Mesenchymal stem cell (in vitro differentiated cells and primary cell): Measurements from ENCODE around the gene POM121.
"Not testable (repeated sequence)": the region's sequence is repeated elsewhere in the genome, so short reads cannot be mapped to it uniquely, and the experiment has no call there.

Experiments
- DNase-seq: peaks from one replicate; pipeline ENCODE4 v3.0.0-alpha.2; 2013
- H2AFZ ChIP-seq: one replicate; pipeline ENCODE4 v1.6.1; 2013; ENCODE audit warnings: low read depth, mild to moderate bottlenecking, control low read depth, inconsistent platforms, low read length, moderate library complexity
- H2AK5ac ChIP-seq: 2 replicates; pipeline ENCODE4 v1.6.1; 2013; ENCODE audit warnings: low read length, moderate library complexity, mild to moderate bottlenecking, inconsistent platforms; ENCODE audit not compliant: severe bottlenecking
- H2BK120ac ChIP-seq: one replicate; pipeline ENCODE4 v1.6.1; 2013; ENCODE audit warnings: low read depth, mild to moderate bottlenecking, inconsistent platforms, low read length, moderate library complexity
- H2BK12ac ChIP-seq, 2 experiments: one replicate each; pipeline ENCODE4 v1.6.1; 2013; ENCODE audit warnings: inconsistent platforms in 2 of 2, low read length in 2 of 2, mild to moderate bottlenecking in 2 of 2, moderate library complexity in 2 of 2, control low read depth in 1 of 2
- H2BK15ac ChIP-seq: one replicate; pipeline ENCODE4 v1.6.1; 2013; ENCODE audit warnings: mild to moderate bottlenecking, low read depth, inconsistent platforms; ENCODE audit not compliant: poor library complexity, severe bottlenecking
- H2BK5ac ChIP-seq: 2 replicates; pipeline ENCODE4 v1.6.1; 2013; ENCODE audit warnings: low read depth, mild to moderate bottlenecking, low read length, control low read depth, inconsistent platforms; ENCODE audit not compliant: poor library complexity, severe bottlenecking
- H3K14ac ChIP-seq, 2 experiments: one replicate each; pipeline ENCODE4 v1.6.1; 2013; ENCODE audit warnings: inconsistent platforms in 2 of 2, low read length in 2 of 2, control low read depth in 1 of 2, mild to moderate bottlenecking in 1 of 2, moderate library complexity in 1 of 2
- H3K18ac ChIP-seq, 2 experiments: one replicate each; pipeline ENCODE4 v1.6.1; 2013; ENCODE audit warnings: inconsistent platforms in 2 of 2, low read length in 2 of 2, control low read depth in 1 of 2, low read depth in 1 of 2, mild to moderate bottlenecking in 1 of 2
- H3K23ac ChIP-seq, 2 experiments: one replicate each; pipeline ENCODE4 v1.6.1; 2013; ENCODE audit warnings: inconsistent platforms in 2 of 2, low read length in 2 of 2, mild to moderate bottlenecking in 2 of 2, moderate library complexity in 2 of 2, control low read depth in 1 of 2
- H3K27ac ChIP-seq: 2 replicates; pipeline ENCODE4 v1.5.1; 2013; ENCODE audit warnings: mild to moderate bottlenecking, moderate library complexity, low read length, control low read depth, inconsistent platforms; ENCODE audit not compliant: poor library complexity, severe bottlenecking
- H3K27me3 ChIP-seq, 2 experiments: 2 replicates each; pipeline versions ENCODE4 v1.6.1 to v1.7.0; 2013; ENCODE audit warnings: low read length in 2 of 2, mild to moderate bottlenecking in 2 of 2, moderate library complexity in 2 of 2, control low read depth in 1 of 2, inconsistent platforms in 1 of 2; ENCODE audit not compliant: control insufficient read depth in 1 of 2, insufficient read depth in 1 of 2
- H3K36me3 ChIP-seq, 2 experiments: 2 replicates each; pipeline versions ENCODE4 v1.6.1 to v1.7.0; 2013; ENCODE audit warnings: low read length in 2 of 2, control low read depth in 1 of 2, inconsistent platforms in 1 of 2, low read depth in 1 of 2, mild to moderate bottlenecking in 1 of 2; ENCODE audit not compliant: insufficient read depth in 2 of 2, control insufficient read depth in 1 of 2
- H3K4ac ChIP-seq, 2 experiments: one replicate each; pipeline ENCODE4 v1.6.1; 2013; ENCODE audit warnings: inconsistent platforms in 2 of 2, low read length in 2 of 2, mild to moderate bottlenecking in 2 of 2, moderate library complexity in 2 of 2, control low read depth in 1 of 2, low read depth in 1 of 2
- H3K4me1 ChIP-seq: 2 replicates; pipeline ENCODE4 v1.6.1; 2013; ENCODE audit warnings: low read depth, low read length, control low read depth; ENCODE audit not compliant: control insufficient read depth, insufficient read depth
- H3K4me2 ChIP-seq: 2 replicates; pipeline ENCODE4 v1.6.1; 2013; ENCODE audit warnings: low read length, mild to moderate bottlenecking, inconsistent platforms; ENCODE audit not compliant: poor library complexity, severe bottlenecking
- H3K4me3 ChIP-seq, 2 experiments: 2 replicates each; pipeline versions ENCODE4 v1.5.1 to v1.7.0; 2013; ENCODE audit warnings: low read length in 2 of 2, mild to moderate bottlenecking in 2 of 2, control low read depth in 1 of 2, low read depth in 1 of 2; ENCODE audit not compliant: insufficient read depth in 1 of 2
- H3K79me1 ChIP-seq: replicated peaks from 2 replicates; pipeline ENCODE4 v1.6.1; 2013; ENCODE audit warnings: mild to moderate bottlenecking, control low read depth, low read length, inconsistent platforms; ENCODE audit not compliant: poor library complexity, severe bottlenecking
- H3K9ac ChIP-seq: 2 replicates; pipeline ENCODE4 v1.7.0; 2013; ENCODE audit warnings: mild to moderate bottlenecking, low read length, moderate library complexity
- H3K9me3 ChIP-seq: 2 replicates; pipeline ENCODE4 v1.7.0; 2013; ENCODE audit warnings: mild to moderate bottlenecking, low read length; ENCODE audit not compliant: control insufficient read depth
- H4K8ac ChIP-seq: one replicate; pipeline ENCODE4 v1.6.1; 2013; ENCODE audit warnings: inconsistent platforms, mild to moderate bottlenecking, low read length, moderate library complexity
- H4K91ac ChIP-seq: one replicate; pipeline ENCODE4 v1.6.1; 2013; ENCODE audit warnings: mild to moderate bottlenecking, low read length, inconsistent platforms
- WGBS: methylation state at CpG from one replicate; pipeline ENCODE4 v1.1.7; 2013; ENCODE audit warnings: mixed read lengths; 5-methylcytosine and 5-hydroxymethylcytosine counted together

The POM121 gene

GRCh38 chr7:72963056-72963455, 38.2 kb downstream of the POM121 start:
- not testable (repeated sequence) for H3K4ac ChIP-seq, H3K9ac ChIP-seq, H3K36me3 ChIP-seq, H3K79me1 ChIP-seq, DNase-seq, H4K91ac ChIP-seq, H3K27me3 ChIP-seq, H3K4me1 ChIP-seq, H4K8ac ChIP-seq, H3K9me3 ChIP-seq, H2BK5ac ChIP-seq, H3K4me2 ChIP-seq, H3K18ac ChIP-seq, H3K4me3 ChIP-seq, H3K23ac ChIP-seq, H2AFZ ChIP-seq, H2BK120ac ChIP-seq, H2BK12ac ChIP-seq, H2BK15ac ChIP-seq, H3K27ac ChIP-seq, H3K14ac ChIP-seq, H2AK5ac ChIP-seq
- no CpG with 5 or more reads among the region's 8 CpGs for WGBS

- not testable (repeated sequence) for H3K4me3 ChIP-seq, H3K4ac ChIP-seq, H3K27me3 ChIP-seq, H3K9ac ChIP-seq, H3K36me3 ChIP-seq, H3K4me2 ChIP-seq, H3K4me1 ChIP-seq, H2BK5ac ChIP-seq, H2BK15ac ChIP-seq, H2BK12ac ChIP-seq, H3K79me1 ChIP-seq, H2AK5ac ChIP-seq, H3K14ac ChIP-seq, H4K91ac ChIP-seq, H3K27ac ChIP-seq, H3K18ac ChIP-seq, H4K8ac ChIP-seq, H2BK120ac ChIP-seq, H3K9me3 ChIP-seq, H3K23ac ChIP-seq, H2AFZ ChIP-seq, DNase-seq
- WGBS: no CpG with 5 or more reads among the region's 31 CpGs
Measured at GRCh38 chr7:72965186-72965975, 40.5 kb downstream of the POM121 start.

GRCh38 chr7:72966892-72967291, 42.0 kb downstream of the POM121 start:
- H3K4me2 ChIP-seq, H3K4me1 ChIP-seq, H2BK5ac ChIP-seq, H4K91ac ChIP-seq, H3K18ac ChIP-seq, H3K4me3 ChIP-seq, H2AFZ ChIP-seq, H3K9ac ChIP-seq, H2BK120ac ChIP-seq, DNase-seq, H3K36me3 ChIP-seq, H3K14ac ChIP-seq, H4K8ac ChIP-seq, H3K27me3 ChIP-seq, H3K79me1 ChIP-seq, H2BK12ac ChIP-seq, H3K27ac ChIP-seq, H3K23ac ChIP-seq, H2AK5ac ChIP-seq, H3K4ac ChIP-seq, H2BK15ac ChIP-seq, H3K9me3 ChIP-seq: not testable (repeated sequence)
- no CpG with 5 or more reads among the region's 3 CpGs for WGBS

- not testable (repeated sequence) for H2BK12ac ChIP-seq, H3K18ac ChIP-seq, H3K79me1 ChIP-seq, H4K91ac ChIP-seq, H3K4me2 ChIP-seq, H3K4me3 ChIP-seq, DNase-seq, H3K36me3 ChIP-seq, H2AFZ ChIP-seq, H3K9ac ChIP-seq, H2BK120ac ChIP-seq, H4K8ac ChIP-seq, H3K27me3 ChIP-seq, H3K4ac ChIP-seq, H3K23ac ChIP-seq, H2AK5ac ChIP-seq, H3K14ac ChIP-seq, H2BK5ac ChIP-seq, H3K9me3 ChIP-seq, H3K4me1 ChIP-seq, H2BK15ac ChIP-seq, H3K27ac ChIP-seq
- no CpG with 5 or more reads among the region's 36 CpGs for WGBS
Measured at GRCh38 chr7:72968980-72969516, 44.2 kb downstream of the POM121 start, which contains the start of gene TRIM74. TRIM74 (minus strand) TSS chr7:72969466; CDS start chr7:72966157, 3,309 bp downstream.
